OCI-LY1 (cell line): ENCODE results near the gene HAX1.
"Not testable (repeated sequence)": the region's sequence is repeated elsewhere in the genome, so short reads cannot be mapped to it uniquely, and the experiment has no call there.

ENCODE experiments used
- H2AFZ ChIP-seq: fragments of 200-600 bp; sonication (generic), shearing (Covaris generic); 2 replicates; pipeline ENCODE4 v1.6.0; 2014; ENCODE audit warnings: antibody characterized with exemption, mild to moderate bottlenecking, low read length
- H3F3A ChIP-seq: fragments of 200-600 bp; sonication (generic), shearing (Covaris generic); 2 replicates; pipeline ENCODE4 v1.6.0; 2014; ENCODE audit warnings: mild to moderate bottlenecking, antibody characterized with exemption, low read length, moderate library complexity; ENCODE audit not compliant: insufficient read depth
- H3K27ac ChIP-seq: fragments of 200-600 bp; sonication (generic); 2 replicates; pipeline ENCODE4 v1.5.1; 2014; ENCODE audit warnings: low read length, mixed run types, mild to moderate bottlenecking, low read depth; ENCODE audit not compliant: poor library complexity, severe bottlenecking
- H3K27me3 ChIP-seq: fragments of 200-600 bp; sonication (generic); 2 replicates; pipeline ENCODE4 v1.6.0; 2014; ENCODE audit warnings: antibody characterized with exemption, mild to moderate bottlenecking, low read length, moderate library complexity; ENCODE audit not compliant: insufficient read depth
- H3K36me3 ChIP-seq: fragments of 200-600 bp; sonication (generic); 2 replicates; pipeline ENCODE4 v1.6.1; 2014; ENCODE audit warnings: mild to moderate bottlenecking, antibody characterized with exemption, low read length, moderate library complexity, mixed read lengths; ENCODE audit not compliant: insufficient read depth
- H3K4me1 ChIP-seq: fragments of 200-600 bp; sonication (generic); 2 replicates; pipeline ENCODE4 v1.5.1; 2014; ENCODE audit warnings: mild to moderate bottlenecking, low read length, moderate library complexity; ENCODE audit not compliant: insufficient read depth, severe bottlenecking
- H3K4me2 ChIP-seq: fragments of 200-600 bp; sonication (generic), shearing (Covaris generic); 2 replicates; pipeline ENCODE4 v1.6.1; 2014; ENCODE audit warnings: low read length
- H3K4me3 ChIP-seq: fragments of 200-600 bp; sonication (generic); 2 replicates; pipeline ENCODE4 v1.5.1; 2014; ENCODE audit warnings: low read length, low read depth, mild to moderate bottlenecking, mixed read lengths; ENCODE audit not compliant: poor library complexity, severe bottlenecking
- H3K79me2 ChIP-seq: fragments of 200-600 bp; shearing (Covaris generic); 2 replicates; pipeline ENCODE4 v1.6.1; 2016; ENCODE audit warnings: mixed run types, low read length, mixed read lengths; ENCODE audit not compliant: insufficient read depth
- H3K9ac ChIP-seq: fragments of 200-600 bp; sonication (generic), shearing (Covaris generic); 2 replicates; pipeline ENCODE4 v1.6.1; 2014; ENCODE audit warnings: mild to moderate bottlenecking, low read length, mixed read lengths
- H3K9me2 ChIP-seq: fragments of 200-600 bp; sonication (generic), shearing (Covaris generic); 2 replicates; pipeline ENCODE4 v1.6.1; 2014; ENCODE audit warnings: low read depth, mild to moderate bottlenecking, low read length, mixed read lengths
- H3K9me3 ChIP-seq: fragments of 200-600 bp; shearing (Covaris generic); 2 replicates; pipeline ENCODE4 v1.6.1; 2014; ENCODE audit warnings: low read length, mixed read lengths
- H4K20me1 ChIP-seq: fragments of 200-600 bp; sonication (generic), shearing (Covaris generic); 2 replicates; pipeline ENCODE4 v1.6.0; 2016; ENCODE audit warnings: mild to moderate bottlenecking, low read length; ENCODE audit not compliant: insufficient read depth
- CTCF ChIP-seq: fragments of 200-600 bp; sonication (generic), shearing (Covaris generic); IDR thresholded peaks from 2 replicates; pipeline ENCODE4 v1.5.1; 2017; ENCODE audit warnings: mild to moderate bottlenecking, antibody characterized with exemption, low read length, moderate library complexity, mixed read lengths
- EZH2 ChIP-seq: fragments of 200-600 bp; sonication (generic), shearing (Covaris generic); IDR thresholded peaks from 2 replicates; pipeline ENCODE4 v1.8.0; 2017; ENCODE audit warnings: borderline replicate concordance, mixed run types, mild to moderate bottlenecking, antibody characterized with exemption, low read length, moderate library complexity, mixed read lengths

The HAX1 gene

GRCh38 chr1:154272999-154273563 is 652 bp downstream of the HAX1 start:
- Histone ChIP-seq H3K9ac (peak overlapping the region; percentile 88), H3K27me3 (no peaks in the 10 kb centered on the region), H2AFZ (no peak overlapping the region; the same call in 1 of the 2 replicates), H3K4me1 (peaks cover 15% of the 10 kb centered on the region), H3K4me2 (peak overlapping the region; percentile 80), H3K27ac (peak overlapping the region; percentile 64), H3F3A (no peaks in the 10 kb centered on the region), H3K9me3 (no peaks in the 10 kb centered on the region), H3K9me2 (no peaks in the 10 kb centered on the region), H3K36me3 (peaks cover 35% of the 10 kb centered on the region), H3K79me2 (peaks cover 5% of the 10 kb centered on the region; the same call in 1 of the 2 replicates), H3K4me3 (peak overlapping the region; percentile 86), H4K20me1 (no peaks in the 10 kb centered on the region)
- TF ChIP-seq EZH2 (no peak), CTCF (no peak)

GRCh38 chr1:154276797-154277196 is 4.4 kb downstream of the HAX1 start:
- Histone ChIP-seq H3K79me2 (peaks cover 5% of the 10 kb centered on the region; the same call in 1 of the 2 replicates), H3K27me3 (no peaks in the 10 kb centered on the region)

GRCh38 chr1:154287591-154287990 is 15.2 kb downstream of the HAX1 start:
- not testable (repeated sequence) for H2AFZ ChIP-seq, H3K79me2 ChIP-seq, H3K27ac ChIP-seq, H3K27me3 ChIP-seq, H3K9ac ChIP-seq, H3K9me3 ChIP-seq, H3F3A ChIP-seq, H4K20me1 ChIP-seq, H3K9me2 ChIP-seq, H3K4me1 ChIP-seq, H3K4me2 ChIP-seq, H3K4me3 ChIP-seq, H3K36me3 ChIP-seq

More at GRCh38 chr1:154276797-154277196, 4.4 kb downstream of the HAX1 start:
- Histone ChIP-seq H2AFZ (no peak overlapping the region), H3K4me2 (no peak overlapping the region), H4K20me1 (no peaks in the 10 kb centered on the region), H3K9ac (no peak overlapping the region), H3K9me2 (no peaks in the 10 kb centered on the region), H3K4me3 (no peak overlapping the region), H3K36me3 (peaks cover 16% of the 10 kb centered on the region), H3K4me1 (peaks cover 14% of the 10 kb centered on the region), H3F3A (no peaks in the 10 kb centered on the region), H3K27ac (no peak overlapping the region), H3K9me3 (no peaks in the 10 kb centered on the region)
- TF ChIP-seq CTCF (peak; percentile 30), EZH2 (no peak)

- no peak overlapping the region for H3K9ac ChIP-seq
- H3K27ac ChIP-seq: no peak overlapping the region
- H3K27me3 ChIP-seq: no peaks in the 10 kb centered on the region; the same call in 1 of the 2 replicates
- no peak overlapping the region for H3K4me2 ChIP-seq
- H3K9me2 ChIP-seq: no peaks in the 10 kb centered on the region
- H3K9me3 ChIP-seq: no peaks in the 10 kb centered on the region
- H3F3A ChIP-seq: no peaks in the 10 kb centered on the region
- no peaks in the 10 kb centered on the region for H4K20me1 ChIP-seq
- H3K36me3 ChIP-seq: no peaks in the 10 kb centered on the region; the same call in 1 of the 2 replicates
- no peaks in the 10 kb centered on the region for H3K79me2 ChIP-seq
- TF ChIP-seq EZH2 (no peak), CTCF (no peak)
- no peaks in the 10 kb centered on the region for H3K4me1 ChIP-seq
- H2AFZ ChIP-seq: no peak overlapping the region
- no peak overlapping the region for H3K4me3 ChIP-seq
Measured at GRCh38 chr1:154288661-154289060, 16.2 kb downstream of the HAX1 start.
